ENCODE data around the gene TRMU.

The TRMU gene, protein sequence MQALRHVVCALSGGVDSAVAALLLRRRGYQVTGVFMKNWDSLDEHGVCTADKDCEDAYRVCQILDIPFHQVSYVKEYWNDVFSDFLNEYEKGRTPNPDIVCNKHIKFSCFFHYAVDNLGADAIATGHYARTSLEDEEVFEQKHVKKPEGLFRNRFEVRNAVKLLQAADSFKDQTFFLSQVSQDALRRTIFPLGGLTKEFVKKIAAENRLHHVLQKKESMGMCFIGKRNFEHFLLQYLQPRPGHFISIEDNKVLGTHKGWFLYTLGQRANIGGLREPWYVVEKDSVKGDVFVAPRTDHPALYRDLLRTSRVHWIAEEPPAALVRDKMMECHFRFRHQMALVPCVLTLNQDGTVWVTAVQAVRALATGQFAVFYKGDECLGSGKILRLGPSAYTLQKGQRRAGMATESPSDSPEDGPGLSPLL

DNA sequence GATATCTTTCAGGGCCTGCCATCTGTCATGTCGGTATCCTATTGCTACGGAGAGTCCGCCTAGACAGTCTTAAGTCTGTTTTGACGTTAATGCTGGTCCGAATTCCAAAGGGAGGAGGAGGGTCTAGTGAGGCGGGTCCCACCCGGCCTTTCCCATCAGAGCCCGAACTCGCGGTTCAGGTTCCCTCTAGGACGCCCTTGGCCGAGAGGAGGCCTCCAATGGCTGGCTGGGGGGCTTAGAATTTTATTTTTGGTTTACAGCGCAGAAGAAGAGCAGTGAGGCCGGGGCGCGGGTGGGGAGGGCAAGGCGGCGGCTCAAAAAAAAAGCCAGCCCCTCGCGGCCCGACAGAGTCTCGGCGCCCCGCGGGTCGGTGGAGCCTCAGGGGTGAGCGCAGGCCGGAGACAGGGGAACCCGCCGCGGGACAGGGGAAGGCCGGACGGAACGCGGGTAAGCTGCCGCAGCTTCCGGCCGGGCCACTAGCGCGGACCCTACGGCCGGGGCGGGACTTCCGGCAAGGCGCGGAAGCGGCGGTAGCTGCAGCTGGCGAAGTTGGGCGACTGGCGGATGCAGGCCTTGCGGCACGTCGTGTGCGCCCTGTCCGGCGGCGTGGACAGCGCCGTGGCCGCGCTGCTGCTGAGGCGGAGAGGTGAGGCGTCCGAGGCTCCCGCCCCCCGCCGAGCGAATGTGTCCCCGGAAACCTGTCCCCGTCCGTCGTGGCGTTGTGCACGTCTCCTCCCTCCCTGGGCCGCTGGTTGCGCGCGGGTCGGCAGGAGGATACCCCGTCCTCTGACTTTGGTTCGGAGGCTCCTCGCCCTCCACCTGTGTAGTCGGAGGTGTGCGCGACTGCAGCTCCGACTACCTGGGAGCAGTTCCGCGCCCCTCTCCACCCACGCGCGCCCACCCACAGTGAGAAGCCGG is at the start of gene TRMU:
TSS of gene TRMU (plus strand) at position 514 of the 918 bp plus-strand sequence. CDS start at position 565, 51 bp downstream.
- TF ChIP-seq, protein P1, sequence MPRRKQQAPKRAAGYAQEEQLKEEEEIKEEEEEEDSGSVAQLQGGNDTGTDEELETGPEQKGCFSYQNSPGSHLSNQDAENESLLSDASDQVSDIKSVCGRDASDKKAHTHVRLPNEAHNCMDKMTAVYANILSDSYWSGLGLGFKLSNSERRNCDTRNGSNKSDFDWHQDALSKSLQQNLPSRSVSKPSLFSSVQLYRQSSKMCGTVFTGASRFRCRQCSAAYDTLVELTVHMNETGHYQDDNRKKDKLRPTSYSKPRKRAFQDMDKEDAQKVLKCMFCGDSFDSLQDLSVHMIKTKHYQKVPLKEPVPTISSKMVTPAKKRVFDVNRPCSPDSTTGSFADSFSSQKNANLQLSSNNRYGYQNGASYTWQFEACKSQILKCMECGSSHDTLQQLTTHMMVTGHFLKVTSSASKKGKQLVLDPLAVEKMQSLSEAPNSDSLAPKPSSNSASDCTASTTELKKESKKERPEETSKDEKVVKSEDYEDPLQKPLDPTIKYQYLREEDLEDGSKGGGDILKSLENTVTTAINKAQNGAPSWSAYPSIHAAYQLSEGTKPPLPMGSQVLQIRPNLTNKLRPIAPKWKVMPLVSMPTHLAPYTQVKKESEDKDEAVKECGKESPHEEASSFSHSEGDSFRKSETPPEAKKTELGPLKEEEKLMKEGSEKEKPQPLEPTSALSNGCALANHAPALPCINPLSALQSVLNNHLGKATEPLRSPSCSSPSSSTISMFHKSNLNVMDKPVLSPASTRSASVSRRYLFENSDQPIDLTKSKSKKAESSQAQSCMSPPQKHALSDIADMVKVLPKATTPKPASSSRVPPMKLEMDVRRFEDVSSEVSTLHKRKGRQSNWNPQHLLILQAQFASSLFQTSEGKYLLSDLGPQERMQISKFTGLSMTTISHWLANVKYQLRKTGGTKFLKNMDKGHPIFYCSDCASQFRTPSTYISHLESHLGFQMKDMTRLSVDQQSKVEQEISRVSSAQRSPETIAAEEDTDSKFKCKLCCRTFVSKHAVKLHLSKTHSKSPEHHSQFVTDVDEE (CRISPR knock-in tag; IDR thresholded peaks at IDR 0.05) = no peak
- no peak for TF ChIP-seq TCF4 (CRISPR knock-in tag; IDR thresholded peaks at IDR 0.05; ENCODE audit: borderline replicate concordance)
- TF ChIP-seq, protein P2, sequence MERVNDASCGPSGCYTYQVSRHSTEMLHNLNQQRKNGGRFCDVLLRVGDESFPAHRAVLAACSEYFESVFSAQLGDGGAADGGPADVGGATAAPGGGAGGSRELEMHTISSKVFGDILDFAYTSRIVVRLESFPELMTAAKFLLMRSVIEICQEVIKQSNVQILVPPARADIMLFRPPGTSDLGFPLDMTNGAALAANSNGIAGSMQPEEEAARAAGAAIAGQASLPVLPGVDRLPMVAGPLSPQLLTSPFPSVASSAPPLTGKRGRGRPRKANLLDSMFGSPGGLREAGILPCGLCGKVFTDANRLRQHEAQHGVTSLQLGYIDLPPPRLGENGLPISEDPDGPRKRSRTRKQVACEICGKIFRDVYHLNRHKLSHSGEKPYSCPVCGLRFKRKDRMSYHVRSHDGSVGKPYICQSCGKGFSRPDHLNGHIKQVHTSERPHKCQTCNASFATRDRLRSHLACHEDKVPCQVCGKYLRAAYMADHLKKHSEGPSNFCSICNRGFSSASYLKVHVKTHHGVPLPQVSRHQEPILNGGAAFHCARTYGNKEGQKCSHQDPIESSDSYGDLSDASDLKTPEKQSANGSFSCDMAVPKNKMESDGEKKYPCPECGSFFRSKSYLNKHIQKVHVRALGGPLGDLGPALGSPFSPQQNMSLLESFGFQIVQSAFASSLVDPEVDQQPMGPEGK (CRISPR knock-in tag; IDR thresholded peaks at IDR 0.05; ENCODE audit: borderline replicate concordance) = no peak
- TF ChIP-seq, protein P3, sequence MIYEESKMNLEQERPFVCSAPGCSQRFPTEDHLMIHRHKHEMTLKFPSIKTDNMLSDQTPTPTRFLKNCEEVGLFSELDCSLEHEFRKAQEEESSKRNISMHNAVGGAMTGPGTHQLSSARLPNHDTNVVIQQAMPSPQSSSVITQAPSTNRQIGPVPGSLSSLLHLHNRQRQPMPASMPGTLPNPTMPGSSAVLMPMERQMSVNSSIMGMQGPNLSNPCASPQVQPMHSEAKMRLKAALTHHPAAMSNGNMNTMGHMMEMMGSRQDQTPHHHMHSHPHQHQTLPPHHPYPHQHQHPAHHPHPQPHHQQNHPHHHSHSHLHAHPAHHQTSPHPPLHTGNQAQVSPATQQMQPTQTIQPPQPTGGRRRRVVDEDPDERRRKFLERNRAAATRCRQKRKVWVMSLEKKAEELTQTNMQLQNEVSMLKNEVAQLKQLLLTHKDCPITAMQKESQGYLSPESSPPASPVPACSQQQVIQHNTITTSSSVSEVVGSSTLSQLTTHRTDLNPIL (CRISPR knock-in tag; IDR thresholded peaks at IDR 0.05; ENCODE audit: low read depth) = no peak
- no peak for TF ChIP-seq ZNF8 (CRISPR knock-in tag; IDR thresholded peaks at IDR 0.05)
- no peak for TF ChIP-seq SNAI2 (CRISPR knock-in tag; IDR thresholded peaks at IDR 0.05)
- TF ChIP-seq ZFP3 (CRISPR knock-in tag; IDR thresholded peaks at IDR 0.05) = no peak
- no peak for TF ChIP-seq RARB (CRISPR knock-in tag; IDR thresholded peaks at IDR 0.05)
- TF ChIP-seq ESRRG (CRISPR knock-in tag; IDR thresholded peaks at IDR 0.05) = no peak
- no peak for TF ChIP-seq ARNTL (CRISPR knock-in tag; IDR thresholded peaks at IDR 0.05; ENCODE audit: borderline replicate concordance, low read depth)
- TF ChIP-seq, protein P4, sequence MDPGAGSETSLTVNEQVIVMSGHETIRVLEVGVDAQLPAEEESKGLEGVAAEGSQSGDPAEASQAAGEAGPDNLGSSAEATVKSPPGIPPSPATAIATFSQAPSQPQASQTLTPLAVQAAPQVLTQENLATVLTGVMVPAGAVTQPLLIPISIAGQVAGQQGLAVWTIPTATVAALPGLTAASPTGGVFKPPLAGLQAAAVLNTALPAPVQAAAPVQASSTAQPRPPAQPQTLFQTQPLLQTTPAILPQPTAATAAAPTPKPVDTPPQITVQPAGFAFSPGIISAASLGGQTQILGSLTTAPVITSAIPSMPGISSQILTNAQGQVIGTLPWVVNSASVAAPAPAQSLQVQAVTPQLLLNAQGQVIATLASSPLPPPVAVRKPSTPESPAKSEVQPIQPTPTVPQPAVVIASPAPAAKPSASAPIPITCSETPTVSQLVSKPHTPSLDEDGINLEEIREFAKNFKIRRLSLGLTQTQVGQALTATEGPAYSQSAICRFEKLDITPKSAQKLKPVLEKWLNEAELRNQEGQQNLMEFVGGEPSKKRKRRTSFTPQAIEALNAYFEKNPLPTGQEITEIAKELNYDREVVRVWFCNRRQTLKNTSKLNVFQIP (CRISPR knock-in tag; IDR thresholded peaks at IDR 0.05; ENCODE audit: borderline replicate concordance, low read depth) = no peak
- no peak for TF ChIP-seq ISL1 (CRISPR knock-in tag; IDR thresholded peaks at IDR 0.05)
- no peak for TF ChIP-seq CSDC2 (CRISPR knock-in tag; IDR thresholded peaks at IDR 0.05)
- no peak for TF ChIP-seq GLIS3 (CRISPR knock-in tag; IDR thresholded peaks at IDR 0.05)
- no peak for TF ChIP-seq BACH2 (CRISPR knock-in tag; IDR thresholded peaks at IDR 0.05; ENCODE audit: borderline replicate concordance)
- no peak for TF ChIP-seq PPARA (CRISPR knock-in tag; IDR thresholded peaks at IDR 0.05; ENCODE audit: borderline replicate concordance)
- no peak for TF ChIP-seq ZNF70 (CRISPR knock-in tag; IDR thresholded peaks at IDR 0.05)
- no peak for TF ChIP-seq TOX (CRISPR knock-in tag; IDR thresholded peaks at IDR 0.05; ENCODE audit: borderline replicate concordance)
- TF ChIP-seq ZNF565 (CRISPR knock-in tag; conservative IDR thresholded peaks at IDR 0.05; ENCODE audit: low read depth) = no peak
- TF ChIP-seq ZC3H10 (CRISPR knock-in tag; IDR thresholded peaks at IDR 0.05) = no peak
- peak; percentile 97 for ATAC-seq

DNA sequence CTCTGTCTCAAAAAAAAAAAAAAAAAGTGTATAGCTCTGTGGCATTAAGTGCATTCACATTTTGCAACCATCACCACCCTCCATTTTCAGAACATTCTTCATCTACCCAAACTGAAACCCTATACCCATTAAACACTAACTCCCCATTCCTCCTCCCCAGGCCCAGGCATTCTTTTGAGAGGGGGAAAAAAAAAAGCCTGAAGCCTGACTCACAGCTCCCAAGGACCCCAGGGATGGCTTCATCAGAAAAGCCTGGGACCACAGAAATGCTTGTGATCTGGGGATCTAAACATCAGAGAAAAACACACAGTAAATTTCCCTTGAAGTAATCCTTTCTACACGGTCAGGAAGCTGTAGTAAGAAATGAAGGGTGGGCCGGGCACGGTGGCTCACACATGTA is 49.5 kb upstream of the TRMU start:
- ATAC-seq = no peak
- no peak for TF ChIP-seq CSDC2 (CRISPR knock-in tag; IDR thresholded peaks at IDR 0.05)
- TF ChIP-seq TOX (CRISPR knock-in tag; IDR thresholded peaks at IDR 0.05; ENCODE audit: borderline replicate concordance) = no peak
- TF ChIP-seq ZNF565 (CRISPR knock-in tag; conservative IDR thresholded peaks at IDR 0.05; ENCODE audit: low read depth) = no peak
- TF ChIP-seq ARNTL (CRISPR knock-in tag; IDR thresholded peaks at IDR 0.05; ENCODE audit: borderline replicate concordance, low read depth) = no peak
- no peak for TF ChIP-seq TCF4 (CRISPR knock-in tag; IDR thresholded peaks at IDR 0.05; ENCODE audit: borderline replicate concordance)
- no peak for TF ChIP-seq ZFP3 (CRISPR knock-in tag; IDR thresholded peaks at IDR 0.05)
- TF ChIP-seq, protein P5, sequence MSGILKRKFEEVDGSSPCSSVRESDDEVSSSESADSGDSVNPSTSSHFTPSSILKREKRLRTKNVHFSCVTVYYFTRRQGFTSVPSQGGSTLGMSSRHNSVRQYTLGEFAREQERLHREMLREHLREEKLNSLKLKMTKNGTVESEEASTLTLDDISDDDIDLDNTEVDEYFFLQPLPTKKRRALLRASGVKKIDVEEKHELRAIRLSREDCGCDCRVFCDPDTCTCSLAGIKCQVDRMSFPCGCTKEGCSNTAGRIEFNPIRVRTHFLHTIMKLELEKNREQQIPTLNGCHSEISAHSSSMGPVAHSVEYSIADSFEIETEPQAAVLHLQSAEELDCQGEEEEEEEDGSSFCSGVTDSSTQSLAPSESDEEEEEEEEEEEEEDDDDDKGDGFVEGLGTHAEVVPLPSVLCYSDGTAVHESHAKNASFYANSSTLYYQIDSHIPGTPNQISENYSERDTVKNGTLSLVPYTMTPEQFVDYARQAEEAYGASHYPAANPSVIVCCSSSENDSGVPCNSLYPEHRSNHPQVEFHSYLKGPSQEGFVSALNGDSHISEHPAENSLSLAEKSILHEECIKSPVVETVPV (CRISPR knock-in tag; IDR thresholded peaks at IDR 0.05) = no peak
- no peak for TF ChIP-seq ZFP30 (CRISPR knock-in tag; IDR thresholded peaks at IDR 0.05)
- TF ChIP-seq BACH2 (CRISPR knock-in tag; IDR thresholded peaks at IDR 0.05; ENCODE audit: borderline replicate concordance) = no peak
- TF ChIP-seq ZNF8 (CRISPR knock-in tag; IDR thresholded peaks at IDR 0.05) = no peak
